Endothelial cell of umbilical vein (primary cell): ENCODE measurements around the gene SNED1. TPM values are rescaled to one million over a fixed set of nuclear protein-coding genes. Genes with fewer than 3 reads are reported as not detected.

Experiments used
- BruUV-seq: library from RNA; stranded (reverse); fragments of 400-500 nt; replicated peaks from 2 replicates; lab custom pipeline; 2021; lab: Mats Ljungman, UMichigan
- CTCF ChIA-PET: fragments of 300-600, 350-600 bp; sonication (Branson Sonifier 250); formaldehyde crosslinking; loops from one replicate; lab custom pipeline; 2021; ENCODE audit warnings: antibody characterized with exemption, inconsistent platforms; lab: Charles Lee
- POLR2A ChIA-PET: fragments of 300-600, 350-600 bp; sonication (Branson Sonifier 250); formaldehyde crosslinking; loops from one replicate; lab custom pipeline; 2021; ENCODE audit warnings: antibody characterized with exemption, inconsistent platforms; lab: Charles Lee
- DNase-seq: peaks from one replicate; pipeline ENCODE4 v3.0.0-alpha.2; 2011; ENCODE audit warnings: low read depth, low spot score
- FAIRE-seq: peaks from 2 replicates; lab custom pipeline; 2011; peaks lifted over from hg19 to GRCh38; lab: Jason Lieb, UNC
- H2AFZ ChIP-seq: 2 replicates; pipeline ENCODE4 v1.6.0; 2012; ENCODE audit warnings: low read depth, low read length, control low read depth, inconsistent platforms
- H3K27ac ChIP-seq: 2 replicates; pipeline ENCODE4 v1.5.1; 2011; ENCODE audit warnings: low read depth, mild to moderate bottlenecking, control low read depth, low read length, moderate library complexity; ENCODE audit not compliant: insufficient read depth
- H3K27me3 ChIP-seq, 2 experiments: 2 replicates each; pipeline versions ENCODE4 v1.6.0 to v1.6.1; 2011; ENCODE audit warnings: low read length in 2 of 2, mixed read lengths in 1 of 2; ENCODE audit not compliant: control insufficient read depth in 2 of 2, insufficient read depth in 2 of 2
- H3K36me3 ChIP-seq, 2 experiments: 2 replicates in 1 of 2; 3 replicates in 1 of 2; pipeline ENCODE4 v1.5.1; 2011; ENCODE audit warnings: low read length in 2 of 2, mild to moderate bottlenecking in 1 of 2, moderate library complexity in 1 of 2; ENCODE audit not compliant: control insufficient read depth in 2 of 2, insufficient read depth in 2 of 2; ENCODE audit errors: extremely low read depth in 1 of 2
- H3K4me1 ChIP-seq: 3 replicates; pipeline ENCODE4 v1.5.1; 2011; ENCODE audit warnings: mild to moderate bottlenecking, low read length; ENCODE audit not compliant: control insufficient read depth, insufficient read depth; ENCODE audit errors: extremely low read depth
- H3K4me2 ChIP-seq: 2 replicates; pipeline ENCODE4 v1.6.1; 2011; ENCODE audit warnings: low read length, control low read depth, mixed read lengths; ENCODE audit not compliant: insufficient read depth
- H3K4me3 ChIP-seq, 3 experiments: fragments of 200-600 bp in 1 of 3; sonication (generic), shearing (Covaris generic) in 1 of 3; replicated peaks in 1 of 3; 2 replicates each; pipeline ENCODE4 v1.5.1; 2011 to 2016; ENCODE audit warnings: control low read depth in 3 of 3, low read length in 3 of 3, mild to moderate bottlenecking in 2 of 3, inconsistent platforms in 1 of 3, low read depth in 1 of 3, moderate library complexity in 1 of 3; ENCODE audit not compliant: insufficient read depth in 1 of 3
- H3K79me2 ChIP-seq: 2 replicates; pipeline ENCODE4 v1.6.0; 2012; ENCODE audit warnings: low read length, inconsistent platforms; ENCODE audit not compliant: control insufficient read depth, insufficient read depth
- H3K9ac ChIP-seq: replicated peaks from 2 replicates; pipeline ENCODE3; 2011; ENCODE audit warnings: low read length, control low read depth; ENCODE audit not compliant: insufficient read depth; ENCODE audit errors: extremely low read depth
- H3K9me1 ChIP-seq: replicated peaks from 3 replicates; pipeline ENCODE4 v1.6.0; 2011; ENCODE audit warnings: mild to moderate bottlenecking, low read length; ENCODE audit not compliant: control insufficient read depth, insufficient read depth; ENCODE audit errors: extremely low read depth
- H3K9me3 ChIP-seq: replicated peaks from 2 replicates; pipeline ENCODE4 v1.5.1; 2012; ENCODE audit warnings: low read length, inconsistent platforms; ENCODE audit not compliant: control insufficient read depth, insufficient read depth
- H4K20me1 ChIP-seq: replicated peaks from 2 replicates; pipeline ENCODE3; 2011; ENCODE audit warnings: mild to moderate bottlenecking, low read length; ENCODE audit not compliant: control insufficient read depth, insufficient read depth; ENCODE audit errors: extremely low read depth
- EZH2 ChIP-seq: IDR thresholded peaks from 2 replicates; pipeline ENCODE4 v1.6.1; 2012; ENCODE audit warnings: borderline replicate concordance, low read depth, mild to moderate bottlenecking, moderate library complexity, low read length, inconsistent platforms; ENCODE audit not compliant: severe bottlenecking
- FOS ChIP-seq: IDR thresholded peaks from 2 replicates; pipeline ENCODE4 v1.6.1; 2011; ENCODE audit warnings: mild to moderate bottlenecking, low read length, moderate library complexity, borderline replicate concordance; ENCODE audit not compliant: insufficient read depth
- GATA2 ChIP-seq: IDR thresholded peaks from 2 replicates; pipeline ENCODE4 v1.7.0; 2011; ENCODE audit warnings: low read depth, mild to moderate bottlenecking, moderate library complexity, mixed read lengths, low read length; ENCODE audit not compliant: insufficient read length, insufficient read depth
- JUN ChIP-seq: IDR thresholded peaks from 2 replicates; pipeline ENCODE4 v1.6.1; 2011; ENCODE audit warnings: borderline replicate concordance, low read depth; ENCODE audit not compliant: insufficient read length, insufficient read depth
- MAX ChIP-seq: IDR thresholded peaks from 2 replicates; pipeline ENCODE4 v1.6.1; 2011; ENCODE audit not compliant: insufficient read depth, insufficient read length
- MYC ChIP-seq: IDR thresholded peaks from one replicate; pipeline ENCODE4 v1.6.1; 2011; ENCODE audit warnings: mild to moderate bottlenecking, low read depth, low read length
- POLR2A ChIP-seq: IDR thresholded peaks from 2 replicates; pipeline ENCODE4 v1.6.1; 2012; ENCODE audit warnings: low read depth, mild to moderate bottlenecking, control low read depth, low read length
- POLR2AphosphoS5 ChIP-seq: IDR thresholded peaks from 2 replicates; pipeline ENCODE4 v1.6.1; 2012; ENCODE audit warnings: low read depth, mild to moderate bottlenecking, control low read depth, low read length, moderate library complexity; ENCODE audit not compliant: insufficient read depth
- dilution Hi-C: fragments of 300-500 bp; cut with MboI; formaldehyde crosslinking; loops from one replicate; pipeline ENCODE4 v1.15.0; 2019; ENCODE audit warnings: low sequenced_read_pairs; ENCODE audit not compliant: extremely low pct_ligation_motif_present
- intact Hi-C: fragments of 100-400 bp; cut with micrococcal nuclease; formaldehyde crosslinking; loops from one replicate; pipeline ENCODE4 v1.10.0; 2022
- polyA plus RNA-seq, 4 experiments: library from polyadenylated mRNA; depleted of rRNA in 3 of 4; stranded (reverse) in 3 of 4; unstranded in 1 of 4; fragments of >200 nt; gene quantifications; 2 replicates each; pipeline versions ENCODE4 v1.2.1 to v1.2.3, GENCODE V29; 2011 to 2012; ENCODE audit warnings: missing spikeins in 1 of 4
- total RNA-seq: library from RNA; stranded (reverse); gene quantifications from 2 replicates; pipeline ENCODE4 v1.2.3, GENCODE V29; 2021
- TF ChIP-seq, protein P1 (sequence below), 2 donors: IDR thresholded peaks; 1 replicate in 1 of 2; 2 replicates in 1 of 2; pipeline ENCODE4 v1.5.1; 2011; ENCODE audit warnings: low read length in 2 of 2, mild to moderate bottlenecking in 2 of 2, moderate library complexity in 2 of 2, control low read depth in 1 of 2, inconsistent platforms in 1 of 2, low read depth in 1 of 2; ENCODE audit not compliant: insufficient read depth in 1 of 2; ENCODE audit errors: extremely low read depth in 1 of 2

SNED1 gene
- total and polyA plus RNA-seq, 2 donors (not counting 3 experiments of a cell fraction or from before 2014, with no cell fraction given): 14.1 to 17.2 TPM

GRCh38 chr2:241052677-241053360 is 54.4 kb downstream of the SNED1 start:
- Histone ChIP-seq H3K4me2 (no peak overlapping the region), H3K27ac (no peak overlapping the region), H4K20me1 (no peaks in the 10 kb centered on the region), H3K9ac (no peak overlapping the region), H3K36me3 (peaks cover 0 to 9% of the 10 kb centered on the region in 2 experiments), H3K27me3 (no peaks in the 10 kb centered on the region), H3K9me1 (no peaks in the 10 kb centered on the region), H3K9me3 (no peaks in the 10 kb centered on the region), H2AFZ (no peak overlapping the region), H3K4me3 (no peak overlapping the region), H3K79me2 (no peaks in the 10 kb centered on the region), H3K4me1 (no peaks in the 10 kb centered on the region)
- POLR2A ChIA-PET: no interaction called here
- BruUV-seq: no TSS peak
- dilution Hi-C loops (no loop called here), intact Hi-C loops (no loop called here)
- DNase-seq (no peak), FAIRE-seq (no peak)
- TF ChIP-seq EZH2 (no peak), JUN (no peak), MYC (no peak), POLR2AphosphoS5 (no peak), GATA2 (no peak), POLR2A (no peak), FOS (no peak), MAX (no peak)
- TF ChIP-seq, protein P1, sequence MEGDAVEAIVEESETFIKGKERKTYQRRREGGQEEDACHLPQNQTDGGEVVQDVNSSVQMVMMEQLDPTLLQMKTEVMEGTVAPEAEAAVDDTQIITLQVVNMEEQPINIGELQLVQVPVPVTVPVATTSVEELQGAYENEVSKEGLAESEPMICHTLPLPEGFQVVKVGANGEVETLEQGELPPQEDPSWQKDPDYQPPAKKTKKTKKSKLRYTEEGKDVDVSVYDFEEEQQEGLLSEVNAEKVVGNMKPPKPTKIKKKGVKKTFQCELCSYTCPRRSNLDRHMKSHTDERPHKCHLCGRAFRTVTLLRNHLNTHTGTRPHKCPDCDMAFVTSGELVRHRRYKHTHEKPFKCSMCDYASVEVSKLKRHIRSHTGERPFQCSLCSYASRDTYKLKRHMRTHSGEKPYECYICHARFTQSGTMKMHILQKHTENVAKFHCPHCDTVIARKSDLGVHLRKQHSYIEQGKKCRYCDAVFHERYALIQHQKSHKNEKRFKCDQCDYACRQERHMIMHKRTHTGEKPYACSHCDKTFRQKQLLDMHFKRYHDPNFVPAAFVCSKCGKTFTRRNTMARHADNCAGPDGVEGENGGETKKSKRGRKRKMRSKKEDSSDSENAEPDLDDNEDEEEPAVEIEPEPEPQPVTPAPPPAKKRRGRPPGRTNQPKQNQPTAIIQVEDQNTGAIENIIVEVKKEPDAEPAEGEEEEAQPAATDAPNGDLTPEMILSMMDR (IDR thresholded peaks at IDR 0.05; ENCODE audit: extremely low read depth in 1 of 2, insufficient read depth in 1 of 2, low read depth in 1 of 2, low read length in 2 of 2): no peak
- CTCF ChIA-PET: interaction anchor here (1.0 kb wide), 1 partner anchor 10 kb away, joined by 3 read pairs; no protein-coding TSS in a partner anchor
